ENCODE data around the gene KLC4.

GRCh38 chr6:43123461-43124314 lies 64.3 kb downstream of the KLC4 start:
- TF ChIP-seq YY1 (IDR thresholded peaks at IDR 0.05; ENCODE audit: insufficient read depth, insufficient read length) (no peak), ZNF274 (IDR thresholded peaks at IDR 0.05; ENCODE audit: low read depth, low read length) (no peak)
